HG03060 (cell line): ENCODE results near the gene MAMLD1.

Experiments
- ATAC-seq: cut with Tn5 transposase; IDR thresholded peaks from one replicate; pipeline ENCODE4 v1.9.1; 2021; ENCODE audit warnings: low read depth, moderate number of reproducible peaks; ENCODE audit not compliant: unreplicated experiment

MAMLD1 gene

DNA sequence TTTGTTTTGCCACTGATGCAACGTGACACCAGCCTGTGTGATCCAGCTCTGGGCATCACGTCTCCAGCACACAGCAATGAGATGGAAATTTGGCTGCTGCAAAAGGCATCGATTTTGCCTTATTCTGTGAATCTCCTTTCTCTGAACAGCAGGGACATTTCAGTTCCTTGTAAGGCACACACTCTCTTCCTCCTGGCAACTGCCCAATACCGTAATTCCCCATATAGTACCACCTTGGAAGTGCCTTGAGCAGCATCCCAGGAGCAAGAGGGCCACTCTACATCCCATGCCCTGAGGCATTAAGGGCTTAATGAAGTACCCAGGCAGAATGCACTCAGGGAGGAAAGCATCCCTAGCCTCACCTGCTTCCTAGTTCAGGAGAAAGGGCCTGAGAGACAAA lies 10.5 kb upstream of the MAMLD1 start:
- no peak for ATAC-seq

DNA sequence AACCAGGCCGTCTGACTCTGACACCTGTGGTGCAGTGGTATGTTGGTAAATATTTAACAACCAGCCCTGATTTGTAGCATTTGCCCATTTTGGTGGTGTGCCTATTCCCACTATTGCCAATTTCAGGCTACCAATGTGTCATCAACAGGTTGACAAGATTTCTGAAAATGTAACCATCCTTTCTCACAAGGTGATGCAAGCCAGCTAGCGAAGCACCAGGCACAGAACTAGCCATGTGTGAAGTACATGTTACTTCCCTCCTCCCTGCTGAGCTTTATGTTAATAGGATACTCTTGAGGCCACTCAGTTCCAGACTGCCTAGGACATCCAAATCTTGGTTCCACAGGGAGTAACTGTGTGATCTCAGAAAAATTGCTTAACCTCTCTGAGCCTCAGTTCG lies 7.2 kb upstream of the MAMLD1 start:
- no peak for ATAC-seq

DNA sequence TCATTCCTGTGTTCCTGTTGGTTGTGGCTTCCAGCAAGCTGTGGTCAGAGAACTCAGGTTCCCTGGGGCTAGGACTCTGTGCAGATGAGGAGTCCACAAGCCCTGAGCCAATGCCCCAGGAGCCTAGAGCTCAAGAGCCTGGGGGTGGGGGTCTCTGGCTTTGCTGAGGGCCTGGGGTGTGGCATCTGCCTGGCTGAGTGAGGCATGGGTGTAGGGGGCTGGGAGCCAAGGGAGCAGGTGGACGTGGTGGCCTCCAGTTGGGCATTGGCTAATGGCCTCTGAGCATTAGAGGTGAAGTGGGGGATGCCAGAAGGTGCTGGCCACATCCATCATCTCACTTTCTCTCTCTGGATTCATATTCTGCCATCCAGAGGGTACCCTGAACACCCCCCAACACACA lies 5.3 kb upstream of the MAMLD1 start:
- no peak for ATAC-seq

- ATAC-seq, result no peak
Measured at GRCh38 chrX:150358651-150359050, 4.5 kb upstream of the MAMLD1 start.

DNA sequence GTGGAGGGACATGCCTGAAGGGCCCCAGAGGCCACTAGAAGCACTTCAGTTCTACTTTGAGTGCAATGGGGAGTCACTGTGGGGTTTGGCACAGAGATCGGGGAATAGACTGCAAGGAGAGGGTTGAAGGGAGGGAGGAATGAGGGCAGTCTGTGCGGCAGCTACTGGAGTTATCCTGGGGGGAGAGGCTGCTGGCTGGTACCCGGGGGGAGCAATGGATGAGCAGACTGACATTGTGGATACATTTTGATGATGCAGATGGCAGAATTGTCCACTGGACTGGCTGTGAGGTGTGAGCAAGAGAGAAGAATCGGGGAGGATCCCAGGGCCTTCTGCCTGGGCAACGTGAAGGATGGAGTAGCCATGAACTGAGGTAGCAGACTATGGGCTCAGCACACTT lies 2.8 kb upstream of the MAMLD1 start:
- no peak for ATAC-seq

DNA sequence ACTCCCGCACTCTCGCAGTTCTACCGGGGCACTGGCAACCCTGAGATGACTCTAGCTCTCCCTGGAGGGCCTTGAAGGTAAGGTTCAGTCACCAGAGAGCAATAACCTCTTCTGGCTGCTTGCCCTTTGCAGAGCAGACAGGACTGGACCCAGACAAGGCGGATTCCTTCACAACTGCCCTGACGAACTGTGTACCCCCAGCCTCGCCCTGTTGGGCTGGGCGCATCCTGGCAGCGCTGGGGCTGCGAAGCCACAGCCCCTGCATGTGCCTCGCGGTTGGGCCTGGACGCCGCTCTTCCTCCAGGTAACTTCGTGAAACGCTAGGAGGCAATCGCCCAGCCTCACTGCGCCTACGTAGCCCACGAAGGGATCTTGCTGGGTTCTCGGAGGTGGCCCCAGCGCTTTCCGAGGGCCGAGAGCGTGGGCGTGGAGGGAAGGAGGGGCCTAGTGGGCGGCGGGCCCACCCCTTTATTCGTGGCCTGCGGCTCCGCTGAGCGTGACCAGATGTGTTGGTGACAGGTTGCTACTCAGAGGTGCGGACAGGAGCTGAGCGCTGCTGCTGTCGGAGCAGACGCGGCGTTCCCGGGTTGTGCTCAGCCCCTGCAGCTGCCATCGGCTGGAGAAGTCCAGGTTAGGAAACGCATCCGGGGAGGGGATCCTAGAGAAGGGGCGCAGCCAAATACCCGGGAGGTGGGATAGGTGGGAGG lies 1.9 kb upstream of the MAMLD1 start:
- no peak for ATAC-seq

DNA sequence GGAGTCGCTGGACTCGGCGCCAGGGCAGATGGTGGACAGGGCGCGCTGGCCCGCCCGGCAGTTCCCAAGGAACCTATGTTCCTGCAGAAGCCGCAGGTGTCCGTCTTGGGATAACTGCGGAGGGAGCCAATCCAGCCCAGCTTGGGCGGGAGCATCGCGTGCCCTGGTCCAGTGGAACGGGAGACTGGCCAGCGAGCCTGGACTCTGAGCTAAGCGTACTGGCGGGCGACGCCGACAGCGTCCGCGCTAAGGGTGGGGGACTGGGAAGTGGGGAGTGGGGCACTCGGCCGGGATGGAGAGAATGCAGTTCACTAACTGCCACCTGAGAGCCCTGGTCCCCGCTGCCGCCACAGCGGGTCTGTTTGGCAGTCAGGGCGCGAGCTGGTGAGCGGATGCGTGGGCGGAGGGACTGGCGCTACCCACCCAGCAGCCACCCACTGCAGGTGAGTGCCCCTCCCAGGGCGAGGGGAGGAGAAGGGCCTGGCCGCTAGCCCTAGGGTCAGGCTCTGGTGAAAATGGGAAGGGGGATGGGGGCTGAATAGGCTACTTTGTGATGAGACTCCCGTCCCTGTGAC lies 1.3 kb upstream of the MAMLD1 start:
- ATAC-seq, result no peak

- ATAC-seq, result no peak
Measured at GRCh38 chrX:150363561-150364346, 637 bp downstream of the MAMLD1 start.

DNA sequence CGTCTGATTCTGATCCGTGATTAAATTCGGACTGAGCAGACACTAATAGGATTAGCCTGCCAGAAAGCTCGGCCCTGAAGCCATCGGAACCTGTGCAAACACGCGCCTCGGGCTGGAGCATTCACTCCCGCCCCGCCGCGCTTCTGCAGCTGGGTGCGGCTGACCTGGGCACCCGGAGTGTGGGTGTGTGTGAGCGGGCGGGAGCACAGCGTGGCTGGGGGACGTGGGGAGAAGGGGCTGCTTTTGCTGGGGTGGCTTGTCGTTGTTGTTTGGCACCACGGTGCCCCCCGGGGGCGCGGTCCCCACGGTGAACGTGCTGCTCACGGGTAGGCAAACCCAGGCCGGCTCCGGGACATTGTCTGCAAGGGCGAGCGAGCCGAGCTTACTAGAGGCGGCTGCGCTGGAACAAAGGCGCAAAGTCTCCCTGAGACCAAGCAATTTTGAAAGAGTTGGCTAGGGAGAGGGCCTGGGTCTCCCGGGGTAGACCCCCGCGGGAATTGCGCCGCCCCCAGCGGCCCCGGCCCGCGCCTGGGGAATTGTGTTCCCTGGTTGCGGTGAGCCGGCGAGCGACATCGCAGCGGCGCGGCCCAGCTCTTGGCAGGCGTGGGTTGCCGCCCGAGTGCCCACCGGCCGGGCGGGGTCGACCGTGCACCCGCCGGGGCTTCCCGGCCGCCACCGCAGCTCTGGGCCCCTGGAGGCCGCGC lies 1.4 kb downstream of the MAMLD1 start:
- ATAC-seq, result no peak

- ATAC-seq, result no peak
Measured at GRCh38 chrX:150365051-150365989, 2.2 kb downstream of the MAMLD1 start.

DNA sequence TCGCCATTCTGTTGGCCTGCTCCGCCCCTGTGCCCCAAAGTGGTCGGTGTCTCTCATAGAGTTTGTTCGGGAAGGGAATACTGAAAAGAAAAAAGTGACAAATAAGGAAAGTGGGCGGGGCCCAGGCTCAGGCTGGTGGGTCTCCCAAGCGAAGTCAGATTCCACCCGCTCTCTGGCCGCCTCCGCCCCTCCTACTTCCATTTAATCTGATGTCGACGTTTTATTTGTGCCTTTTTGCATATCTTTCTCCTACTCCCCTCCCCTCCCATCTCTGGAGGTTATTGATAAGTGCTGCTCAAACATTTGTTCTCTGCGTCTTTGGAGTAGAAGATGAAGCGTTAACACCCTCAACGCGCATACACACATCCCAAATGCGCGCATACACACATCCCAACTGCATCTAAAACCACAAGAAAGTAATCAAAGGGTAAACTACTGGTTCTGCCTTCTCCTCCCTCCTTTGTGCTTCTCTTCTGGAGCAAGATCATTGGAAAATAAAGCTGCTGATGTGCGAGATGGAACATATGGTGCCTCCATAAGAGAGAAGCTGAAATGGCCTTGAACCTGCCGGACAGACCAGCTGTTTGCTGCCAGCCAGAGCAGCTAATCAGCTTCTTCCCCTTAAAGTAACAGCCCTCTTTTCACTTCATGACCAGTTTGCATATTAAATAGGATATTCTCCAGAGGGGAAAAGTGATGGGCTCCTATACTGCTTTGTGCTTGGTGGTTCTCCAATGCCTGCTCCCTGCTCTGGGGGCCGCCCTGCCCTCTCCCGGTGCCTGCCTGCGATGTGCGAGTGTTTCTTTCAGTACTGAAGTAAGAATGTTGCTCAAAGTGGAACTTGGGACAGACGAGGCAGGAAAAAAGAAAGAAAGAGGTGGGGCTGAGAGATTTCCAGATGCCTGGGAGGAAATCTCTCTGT lies 3.1 kb downstream of the MAMLD1 start:
- no peak for ATAC-seq

DNA sequence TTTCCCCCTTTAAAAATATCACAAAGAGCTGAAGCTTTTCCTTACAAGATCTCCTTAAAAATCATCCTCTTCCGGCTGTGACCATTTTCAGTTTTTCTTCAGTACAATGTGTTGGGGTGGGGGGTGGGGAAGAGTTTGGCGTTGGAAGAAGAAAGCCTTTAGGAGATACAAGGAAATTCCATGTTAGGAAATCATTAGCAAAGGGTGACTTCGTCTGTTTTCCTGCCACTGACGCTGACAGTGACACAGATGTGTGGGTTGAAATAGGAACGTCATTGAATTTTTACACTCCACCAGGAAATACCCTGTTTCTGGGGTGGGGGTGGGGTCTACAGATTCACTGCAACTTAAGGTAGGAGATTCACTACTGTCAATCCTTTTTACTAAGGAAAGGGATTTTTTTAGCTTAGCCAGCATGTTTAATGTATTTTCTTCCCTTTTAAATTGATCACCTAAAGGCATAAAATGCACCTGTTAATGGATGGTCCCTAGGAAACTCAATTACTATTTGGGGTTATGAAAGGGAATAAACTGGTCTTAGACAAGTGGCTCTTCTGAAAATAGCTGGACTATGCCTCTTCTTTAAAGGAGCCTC lies 3.9 kb downstream of the MAMLD1 start:
- no peak for ATAC-seq

DNA sequence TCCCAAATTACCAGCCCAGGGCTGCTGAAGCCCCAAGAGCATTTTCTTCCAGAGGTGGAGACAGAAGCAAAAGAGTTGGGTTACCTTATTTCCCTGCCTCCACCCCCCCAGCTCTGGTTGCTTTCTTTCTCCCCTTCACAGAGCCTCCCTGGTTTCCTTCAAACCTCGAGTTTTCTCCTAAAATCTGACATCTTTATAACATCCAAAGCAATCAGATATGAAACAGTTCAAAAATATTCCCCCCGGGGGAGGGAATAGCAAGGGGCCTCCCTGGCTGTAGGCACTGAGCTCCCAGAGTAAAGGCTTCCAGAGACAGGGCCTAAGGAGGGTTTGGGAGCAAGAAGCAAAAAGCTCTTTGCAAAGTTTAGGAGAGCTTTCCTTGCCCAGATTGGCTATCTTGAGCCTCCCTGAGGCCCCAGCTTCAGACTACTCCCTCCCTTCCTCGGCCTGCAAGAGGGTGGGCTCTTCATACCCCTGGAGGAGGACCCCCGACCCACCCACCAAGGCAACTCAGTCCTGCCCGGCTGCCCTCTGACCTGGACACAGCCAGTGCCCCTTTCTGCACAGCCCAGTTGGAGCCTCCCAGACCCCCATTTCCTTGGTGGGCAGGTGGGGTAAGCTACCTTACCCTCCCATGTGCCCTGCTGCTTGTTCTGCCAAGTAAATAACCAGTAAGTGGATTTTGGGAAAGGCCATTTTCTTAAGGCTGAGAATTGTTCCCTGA lies 7.6 kb downstream of the MAMLD1 start:
- no peak for ATAC-seq

GRCh38 chrX:150371877-150372276 lies 8.8 kb downstream of the MAMLD1 start:
- no peak for ATAC-seq

- ATAC-seq, result no peak
Measured at GRCh38 chrX:150372280-150372679, 9.2 kb downstream of the MAMLD1 start.

GRCh38 chrX:150372756-150373155 lies 9.6 kb downstream of the MAMLD1 start:
- ATAC-seq, result no peak

DNA sequence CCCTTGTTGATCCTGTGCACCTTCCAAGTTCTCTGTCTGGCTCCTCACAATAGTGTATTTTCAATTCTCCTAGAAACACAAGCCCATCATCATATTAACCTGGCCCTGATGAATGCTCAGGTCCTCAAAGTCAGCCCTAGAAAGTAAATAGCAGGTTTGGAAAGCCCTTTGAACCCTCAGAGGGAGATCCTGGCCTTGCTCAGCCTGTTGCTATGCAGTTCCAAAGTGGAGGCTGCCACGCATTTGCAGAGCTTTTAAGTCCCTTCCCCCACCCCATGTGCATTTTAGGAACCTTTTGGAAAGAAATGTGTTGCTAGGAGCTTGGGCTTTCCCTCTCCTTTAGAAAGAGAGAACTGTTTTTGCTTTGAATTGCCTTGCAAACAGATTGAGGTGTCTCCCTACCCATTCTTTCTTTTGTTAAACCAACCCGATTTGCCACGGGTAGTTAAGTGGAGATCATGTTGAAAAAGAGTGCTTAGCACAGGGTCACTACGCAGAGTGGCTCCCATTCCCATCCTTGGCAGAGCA lies 12.2 kb downstream of the MAMLD1 start:
- ATAC-seq, result no peak

- no peak for ATAC-seq
Measured at GRCh38 chrX:150377005-150377404, 13.9 kb downstream of the MAMLD1 start.
